ENCODE data around the gene CPXM2. TPM values are rescaled to one million over a fixed set of nuclear protein-coding genes. Genes with fewer than 3 reads are reported as not detected.

The CPXM2 gene
- total and polyA plus RNA-seq, 2 donors (not counting 1 experiment from before 2014, with no cell fraction given), result 3.1 to 48.1 TPM

GRCh38 chr10:123722351-123722750, 169.3 kb downstream of the CPXM2 start:
- H3K4me1 ChIP-seq (ENCODE audit: control insufficient read depth, extremely low read depth, insufficient read depth, low read length), result no peaks in the 10 kb centered on the region
- no peak overlapping the region for H3K27ac ChIP-seq (ENCODE audit: insufficient read depth, low read length)
- H3K9me3 ChIP-seq (ENCODE audit: control insufficient read depth, insufficient read depth, low read depth, low read length), result no peaks in the 10 kb centered on the region
- no peak overlapping the region for H3K9ac ChIP-seq (ENCODE audit: insufficient read depth, low read length)
- no peaks in the 10 kb centered on the region for H3K27me3 ChIP-seq (ENCODE audit: control insufficient read depth, insufficient read depth, low read length)
- no peak overlapping the region for H2AFZ ChIP-seq (ENCODE audit: low read length)
- H3K4me2 ChIP-seq (ENCODE audit: extremely low read depth, insufficient read depth, low read length), result no peak overlapping the region
- H3K36me3 ChIP-seq (ENCODE audit: control insufficient read depth, insufficient read depth, low read length), result no peaks in the 10 kb centered on the region
- H3K4me3 ChIP-seq (replicated peaks in 1 of 4; ENCODE audit: control extremely low read depth in 1 of 4, insufficient read depth in 1 of 4, low read depth in 3 of 4, low read length in 4 of 4), result no peak overlapping the region
- no peak for TF ChIP-seq EZH2 (IDR thresholded peaks at IDR 0.05; ENCODE audit: low read length, missing control alignments)
- TF ChIP-seq CTCF (conservative IDR thresholded peaks at IDR 0.05 in 1 of 2, IDR thresholded peaks at IDR 0.05 in 1 of 2; ENCODE audit: low read depth in 1 of 2, low read length in 2 of 2), result no peak
- H3K79me2 ChIP-seq (ENCODE audit: control insufficient read depth, insufficient read depth, low read length), result no peaks in the 10 kb centered on the region
- H4K20me1 ChIP-seq (ENCODE audit: control insufficient read depth, extremely low read depth, insufficient read depth, low read length), result no peaks in the 10 kb centered on the region
- DNase-seq (ENCODE audit: low read depth in 2 of 2), result no peak

GRCh38 chr10:123721441-123722049, 170.1 kb downstream of the CPXM2 start:
- no peaks in the 10 kb centered on the region for H4K20me1 ChIP-seq (ENCODE audit: control insufficient read depth, extremely low read depth, insufficient read depth, low read length)
- H3K4me1 ChIP-seq (ENCODE audit: control insufficient read depth, extremely low read depth, insufficient read depth, low read length), result no peaks in the 10 kb centered on the region
- H3K27me3 ChIP-seq (ENCODE audit: control insufficient read depth, insufficient read depth, low read length), result no peaks in the 10 kb centered on the region
- H3K9me3 ChIP-seq (ENCODE audit: control insufficient read depth, insufficient read depth, low read depth, low read length), result no peaks in the 10 kb centered on the region
- TF ChIP-seq CTCF (conservative IDR thresholded peaks at IDR 0.05 in 1 of 2, IDR thresholded peaks at IDR 0.05 in 1 of 2; ENCODE audit: low read depth in 1 of 2, low read length in 2 of 2), result no peak
- no peak for TF ChIP-seq EZH2 (IDR thresholded peaks at IDR 0.05; ENCODE audit: low read length, missing control alignments)
- no peaks in the 10 kb centered on the region for H3K36me3 ChIP-seq (ENCODE audit: control insufficient read depth, insufficient read depth, low read length)
- H3K4me3 ChIP-seq (replicated peaks in 1 of 4; ENCODE audit: control extremely low read depth in 1 of 4, insufficient read depth in 1 of 4, low read depth in 3 of 4, low read length in 4 of 4), result no peak overlapping the region
- H3K4me2 ChIP-seq (ENCODE audit: extremely low read depth, insufficient read depth, low read length), result no peak overlapping the region
- H3K27ac ChIP-seq (ENCODE audit: insufficient read depth, low read length), result no peak overlapping the region
- H2AFZ ChIP-seq (ENCODE audit: low read length), result no peak overlapping the region
- no peaks in the 10 kb centered on the region for H3K79me2 ChIP-seq (ENCODE audit: control insufficient read depth, insufficient read depth, low read length)
- no peak for DNase-seq (ENCODE audit: low read depth in 2 of 2)
- no peak overlapping the region for H3K9ac ChIP-seq (ENCODE audit: insufficient read depth, low read length)

- H3K36me3 ChIP-seq (ENCODE audit: control insufficient read depth, insufficient read depth, low read length), result no peaks in the 10 kb centered on the region
- H3K9me3 ChIP-seq (ENCODE audit: control insufficient read depth, insufficient read depth, low read depth, low read length), result no peaks in the 10 kb centered on the region
- H3K4me1 ChIP-seq (ENCODE audit: control insufficient read depth, extremely low read depth, insufficient read depth, low read length), result no peaks in the 10 kb centered on the region
- H3K79me2 ChIP-seq (ENCODE audit: control insufficient read depth, insufficient read depth, low read length), result no peaks in the 10 kb centered on the region
- H3K27ac ChIP-seq (ENCODE audit: insufficient read depth, low read length), result no peak overlapping the region
- H2AFZ ChIP-seq (ENCODE audit: low read length), result no peak overlapping the region
- no peaks in the 10 kb centered on the region for H4K20me1 ChIP-seq (ENCODE audit: control insufficient read depth, extremely low read depth, insufficient read depth, low read length)
- no peak overlapping the region for H3K4me3 ChIP-seq (replicated peaks in 1 of 4; ENCODE audit: control extremely low read depth in 1 of 4, insufficient read depth in 1 of 4, low read depth in 3 of 4, low read length in 4 of 4)
- no peak overlapping the region for H3K4me2 ChIP-seq (ENCODE audit: extremely low read depth, insufficient read depth, low read length)
- no peaks in the 10 kb centered on the region for H3K27me3 ChIP-seq (ENCODE audit: control insufficient read depth, insufficient read depth, low read length)
- DNase-seq (ENCODE audit: low read depth in 2 of 2), result no peak
- no peak for TF ChIP-seq CTCF (conservative IDR thresholded peaks at IDR 0.05 in 1 of 2, IDR thresholded peaks at IDR 0.05 in 1 of 2; ENCODE audit: low read depth in 1 of 2, low read length in 2 of 2)
- no peak for TF ChIP-seq EZH2 (IDR thresholded peaks at IDR 0.05; ENCODE audit: low read length, missing control alignments)
- H3K9ac ChIP-seq (ENCODE audit: insufficient read depth, low read length), result no peak overlapping the region
Measured at GRCh38 chr10:123720536-123720935, 171.1 kb downstream of the CPXM2 start.
